Central memory CD4-positive, alpha-beta T cell (primary cell): Measurements from ENCODE around the gene MAP3K4.
"Not testable (repeated sequence)": the region's sequence is repeated elsewhere in the genome, so short reads cannot be mapped to it uniquely, and the experiment has no call there.

ENCODE experiments used
- DNase-seq: peaks from one replicate; pipeline ENCODE4 v3.0.0; 2022

The MAP3K4 gene

GRCh38 chr6:160972594-160972993 lies 19.0 kb upstream of the MAP3K4 start:
- DNase-seq, result not testable (repeated sequence)

- no peak for DNase-seq
Observed at GRCh38 chr6:160973311-160974250, 18.0 kb upstream of the MAP3K4 start.

- DNase-seq, result no peak
Observed at GRCh38 chr6:160974304-160974771, 17.2 kb upstream of the MAP3K4 start.

GRCh38 chr6:160975162-160975561 lies 16.4 kb upstream of the MAP3K4 start:
- DNase-seq, result no peak

GRCh38 chr6:160975961-160976360 lies 15.6 kb upstream of the MAP3K4 start:
- not testable (repeated sequence) for DNase-seq

- no peak for DNase-seq
Observed at GRCh38 chr6:160978141-160978901, 13.2 kb upstream of the MAP3K4 start.

GRCh38 chr6:160979061-160979708 lies 12.4 kb upstream of the MAP3K4 start:
- no peak for DNase-seq

- DNase-seq, result not testable (repeated sequence)
Observed at GRCh38 chr6:160983377-160983948, 8.1 kb upstream of the MAP3K4 start.

GRCh38 chr6:160986851-160987250 lies 4.7 kb upstream of the MAP3K4 start:
- no peak for DNase-seq

- DNase-seq, result no peak
Observed at GRCh38 chr6:160987265-160987664, 4.3 kb upstream of the MAP3K4 start.

- no peak for DNase-seq
Observed at GRCh38 chr6:160990847-160991405, 643 bp upstream of the MAP3K4 start.

- DNase-seq, result peak; percentile 62
Observed at GRCh38 chr6:160992061-160992979, 751 bp downstream of the MAP3K4 start.

- DNase-seq, result no peak
Observed at GRCh38 chr6:160992980-160993314, 1.4 kb downstream of the MAP3K4 start.

- no peak for DNase-seq
Observed at GRCh38 chr6:160995271-160995670, 3.7 kb downstream of the MAP3K4 start.

- no peak for DNase-seq
Observed at GRCh38 chr6:160996131-160996601, 4.6 kb downstream of the MAP3K4 start.

GRCh38 chr6:160998217-160998616 lies 6.6 kb downstream of the MAP3K4 start:
- DNase-seq, result no peak

GRCh38 chr6:160998766-160999165 lies 7.2 kb downstream of the MAP3K4 start:
- DNase-seq, result no peak

GRCh38 chr6:160999516-160999915 lies 7.9 kb downstream of the MAP3K4 start:
- DNase-seq, result no peak

- DNase-seq, result no peak
Observed at GRCh38 chr6:161000632-161001031, 9.1 kb downstream of the MAP3K4 start.

- DNase-seq, result no peak
Observed at GRCh38 chr6:161001421-161001820, 9.9 kb downstream of the MAP3K4 start.

GRCh38 chr6:161003336-161003735 lies 11.8 kb downstream of the MAP3K4 start:
- no peak for DNase-seq
